LNCAP (cell line): ENCODE data around the gene TLE5.

Experiments used
- CTCF ChIP-seq: fragments of 450-650 bp; IDR thresholded peaks from 2 replicates; pipeline ENCODE4 v1.5.1; 2017; ENCODE audit warnings: mild to moderate bottlenecking

Gene TLE5

GRCh38 chr19:3034656-3035541 lies 27.4 kb downstream of the TLE5 start:
- no peak for TF ChIP-seq CTCF

GRCh38 chr19:3034406-3034655 lies 28.0 kb downstream of the TLE5 start:
- TF ChIP-seq CTCF: no peak

GRCh38 chr19:3033595-3034405 lies 28.5 kb downstream of the TLE5 start:
- TF ChIP-seq CTCF: no peak

DNA sequence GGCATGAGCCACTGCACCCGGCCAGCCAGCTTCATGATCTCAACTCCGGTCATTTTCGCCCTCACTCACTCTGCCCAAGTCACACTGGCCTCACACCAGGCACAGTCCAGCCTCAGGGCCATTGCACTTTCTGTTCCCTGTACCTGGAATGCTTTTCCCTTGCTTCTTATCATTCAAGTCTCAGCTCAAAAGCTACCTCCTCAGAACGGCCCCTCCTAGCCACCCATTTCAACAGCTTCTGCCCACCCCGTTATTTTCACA lies 30.8 kb downstream of the TLE5 start:
- TF ChIP-seq CTCF: no peak

DNA sequence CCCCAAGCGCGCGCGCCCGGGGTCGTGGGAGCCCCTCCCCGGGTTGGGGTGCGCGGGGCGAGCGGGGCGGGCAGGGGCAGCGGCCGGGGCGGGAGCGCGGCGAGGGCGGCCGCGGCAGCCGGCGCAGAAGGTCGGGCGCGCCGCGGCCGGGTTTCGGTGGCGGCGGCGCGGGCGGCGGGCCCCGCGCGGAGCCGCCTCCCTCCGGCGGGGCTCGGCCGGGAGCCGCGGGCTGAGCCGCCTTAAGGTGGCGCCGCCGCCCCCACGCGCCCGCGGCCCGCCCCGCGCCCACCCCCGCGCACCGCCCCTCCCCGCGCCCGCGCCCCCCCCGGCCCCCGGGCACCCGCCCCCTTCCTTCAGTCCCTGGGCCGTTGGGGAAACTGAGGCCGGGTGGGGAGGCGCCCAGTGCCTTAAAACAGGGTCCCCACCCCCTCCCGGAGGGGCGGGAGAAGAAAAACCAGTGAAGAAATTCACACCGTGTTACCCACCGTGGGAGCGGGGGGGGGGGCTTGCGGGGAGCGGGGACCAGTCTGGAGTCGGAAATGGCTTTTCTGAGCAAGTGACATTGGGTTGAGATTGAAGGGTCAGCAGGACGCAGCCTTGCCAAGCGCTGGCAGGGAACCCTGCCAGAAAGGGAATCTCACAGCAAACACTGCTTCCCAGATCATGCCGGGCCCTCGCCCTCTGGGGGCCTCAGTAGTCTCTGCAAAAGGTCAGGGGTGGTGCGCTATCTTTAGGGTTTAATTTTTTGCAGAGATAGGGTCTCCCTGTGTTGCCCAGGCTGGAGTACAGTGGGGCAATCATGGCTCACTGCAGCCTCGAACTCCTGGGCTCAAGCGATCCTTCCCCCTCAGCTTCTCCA lies 33.0 kb downstream of the TLE5 start, which contains the start of gene TLE2:
TLE2 (minus strand) TSS at position 216 of the 859 bp plus-strand sequence. CDS start 376 bp downstream, outside the sequence.
- TF ChIP-seq CTCF: no peak

- TF ChIP-seq CTCF: no peak
Observed at GRCh38 chr19:3028305-3029064, 33.8 kb downstream of the TLE5 start.

DNA sequence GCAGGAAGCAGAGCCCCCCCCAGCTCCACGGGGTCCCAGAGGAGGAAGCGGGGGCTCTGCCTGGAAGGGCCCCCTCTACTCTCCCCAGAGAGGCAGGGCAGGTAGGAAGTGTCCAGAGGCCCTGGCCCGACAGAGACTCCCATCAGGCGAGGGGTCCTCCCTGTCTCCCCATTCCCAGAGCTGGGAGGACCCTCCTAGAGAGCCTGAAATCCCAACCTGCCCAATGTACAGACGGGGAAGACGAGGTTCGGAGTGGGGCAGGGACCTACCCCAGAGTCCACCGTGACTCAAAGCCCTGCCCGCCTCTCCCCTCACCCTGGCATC lies 34.4 kb downstream of the TLE5 start:
- no peak for TF ChIP-seq CTCF
